Tongue (tissue), 2 donors: ENCODE results near the gene CLSTN2. TPM values are rescaled to one million over a fixed set of nuclear protein-coding genes. Genes with fewer than 3 reads are reported as not detected.

Experiments
- DNase-seq: peaks from one replicate; pipeline ENCODE4 v3.0.0-alpha.2; 2015
- total RNA-seq: library from RNA; depleted of rRNA; stranded (reverse); fragments of >200 nt; gene quantifications from one replicate; pipeline ENCODE4 v1.2.3, GENCODE V29; 2014

Gene CLSTN2
- total RNA-seq, 1 donor from 2014 or later, result 20.1 TPM

DNA sequence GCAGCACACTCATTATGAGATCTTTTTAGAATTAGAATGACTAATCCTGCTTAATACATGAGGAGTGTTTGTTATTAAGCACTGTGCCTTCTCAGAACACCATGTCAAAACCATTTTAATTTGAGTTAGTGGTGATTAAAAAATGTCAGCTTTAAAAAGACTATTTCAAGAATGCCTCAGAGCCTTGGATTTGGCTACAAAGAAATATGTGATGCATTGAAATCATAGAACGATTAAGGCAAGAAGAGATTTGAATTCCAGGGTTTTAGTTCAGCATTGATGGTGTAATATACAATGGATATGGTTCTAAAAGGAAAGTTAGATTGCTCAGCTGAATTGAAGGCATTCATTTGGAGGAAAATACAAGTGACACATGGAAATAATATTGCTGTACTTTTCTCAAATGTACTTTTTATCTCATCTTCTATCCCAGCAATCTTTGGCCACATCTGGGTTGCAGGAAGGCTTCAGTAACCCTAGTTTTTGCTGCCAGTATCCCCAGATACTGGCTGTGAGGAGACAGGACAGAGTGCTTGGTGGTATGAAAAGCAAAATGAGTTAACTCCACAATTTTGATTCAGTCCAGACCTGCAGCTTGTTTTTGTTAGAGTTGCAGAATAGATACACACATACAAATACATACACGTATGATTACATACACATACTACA lies 303.8 kb downstream of the CLSTN2 start:
- DNase-seq, result peak; percentile 20

DNA sequence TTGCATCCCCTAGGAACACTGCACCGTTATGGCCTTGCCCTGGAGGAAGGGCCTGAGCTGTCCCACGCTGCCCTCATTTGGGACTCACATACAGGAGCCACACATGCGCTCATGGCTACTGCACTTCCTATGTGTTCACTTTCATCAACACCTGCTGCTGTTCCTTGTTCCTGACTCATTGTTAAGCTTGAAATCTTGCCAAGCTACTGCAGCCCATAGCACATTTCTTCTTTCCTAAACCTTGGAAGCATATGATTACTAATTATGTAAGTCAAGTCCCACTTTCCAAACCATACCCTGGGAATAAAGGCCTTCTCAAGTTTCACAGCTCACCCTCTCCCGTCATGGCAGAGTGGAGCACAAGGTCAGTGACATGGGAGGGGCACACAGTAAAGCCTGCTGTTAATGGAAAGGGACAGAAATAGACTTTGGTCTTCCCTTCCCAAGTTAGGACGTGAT lies 307.9 kb downstream of the CLSTN2 start:
- peak; percentile 57 for DNase-seq

DNA sequence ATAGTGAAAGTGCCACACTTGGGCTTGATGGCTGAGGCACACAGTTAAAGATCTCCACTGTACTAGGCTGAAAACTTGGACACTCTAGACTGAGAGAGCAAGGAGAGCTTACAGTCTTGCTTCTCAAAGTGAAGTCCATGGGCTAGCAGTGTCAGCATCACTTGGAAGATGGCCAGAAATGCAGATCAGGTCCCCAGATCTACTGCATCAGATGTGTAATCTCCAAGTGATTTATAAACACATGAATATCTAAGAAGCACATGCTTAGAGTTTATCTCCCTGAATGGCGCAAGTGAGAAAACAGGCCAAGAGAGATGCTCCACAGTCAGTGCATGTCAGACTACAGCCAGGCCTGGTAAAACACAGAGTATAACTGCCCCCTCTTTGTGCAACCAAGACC lies 308.6 kb downstream of the CLSTN2 start:
- DNase-seq, result no peak

DNA sequence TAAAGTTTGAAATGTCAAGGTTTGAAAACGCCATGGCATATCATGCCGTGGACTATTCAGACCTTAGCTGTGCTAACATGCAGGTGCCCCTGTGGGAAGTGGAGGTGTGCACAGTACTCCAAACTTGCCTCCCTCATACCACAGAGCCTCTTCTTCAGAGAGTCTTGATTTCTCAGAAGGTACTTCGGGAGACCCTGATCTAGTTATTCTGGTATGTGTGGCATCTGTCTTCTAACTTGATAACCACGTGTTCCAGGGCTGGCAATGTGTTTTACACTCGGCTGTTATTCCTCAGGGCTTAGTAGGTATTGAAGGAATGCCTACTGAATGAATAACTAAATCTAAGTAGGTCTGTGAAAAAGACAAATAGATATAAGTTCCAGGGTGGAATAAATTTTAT lies 309.9 kb downstream of the CLSTN2 start:
- no peak for DNase-seq

DNA sequence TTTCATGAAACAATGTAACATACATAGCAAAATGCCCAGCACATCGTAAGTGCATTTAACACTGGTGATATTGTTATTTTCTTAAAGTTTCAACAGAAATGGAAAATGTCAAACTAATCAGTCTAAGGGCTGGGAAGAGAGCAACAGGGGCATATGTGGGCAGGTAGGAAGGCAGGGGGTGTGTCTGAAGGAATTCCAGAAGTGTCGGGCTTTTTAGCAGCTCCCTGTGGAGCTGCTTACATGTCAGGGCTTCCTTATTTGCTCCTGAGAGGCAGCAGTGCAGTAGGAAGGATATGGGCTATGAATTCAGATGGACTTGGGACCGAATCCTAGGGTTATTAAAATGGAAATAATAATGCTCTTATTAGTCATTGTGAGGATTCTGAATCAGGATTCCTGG lies 311.6 kb downstream of the CLSTN2 start:
- no peak for DNase-seq

DNA sequence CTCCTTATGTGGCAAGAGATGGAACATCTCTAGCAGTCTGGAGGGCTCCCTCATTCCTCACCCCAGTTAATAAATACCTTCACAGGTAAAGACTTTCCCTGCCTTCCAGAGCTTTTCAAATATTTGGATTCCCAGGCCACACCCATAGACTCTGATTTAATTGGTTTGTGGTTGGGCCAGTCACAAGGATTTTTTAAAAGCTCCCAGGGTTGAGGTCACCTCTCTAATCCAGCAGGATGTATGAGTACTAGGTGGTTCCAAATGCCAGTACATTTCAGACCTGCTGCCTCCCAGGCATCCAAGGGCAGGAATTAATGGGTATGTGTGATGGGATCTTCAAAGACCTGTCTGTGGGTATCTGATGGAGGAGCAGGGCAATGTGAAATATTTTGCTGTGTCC lies 312.8 kb downstream of the CLSTN2 start:
- DNase-seq, result no peak

DNA sequence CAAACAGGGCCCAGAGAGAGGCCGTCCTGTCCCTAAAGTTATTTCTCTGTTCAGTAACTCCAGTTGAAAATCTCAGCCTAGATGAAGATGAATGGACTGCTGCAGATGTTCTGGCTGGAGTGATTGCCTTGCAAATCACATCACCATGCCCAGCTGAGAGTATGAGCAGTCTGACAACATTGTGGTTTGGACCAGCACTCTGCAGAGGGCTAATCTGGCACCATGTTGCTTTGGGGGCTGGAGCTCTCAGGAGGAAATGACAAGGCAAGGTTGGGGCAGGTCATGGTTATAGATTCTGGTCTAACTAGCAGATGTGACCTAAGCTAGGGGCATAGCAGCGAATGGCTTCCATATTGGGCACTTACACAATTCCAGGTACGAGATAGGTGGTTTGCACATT lies 314.2 kb downstream of the CLSTN2 start:
- DNase-seq, result no peak

DNA sequence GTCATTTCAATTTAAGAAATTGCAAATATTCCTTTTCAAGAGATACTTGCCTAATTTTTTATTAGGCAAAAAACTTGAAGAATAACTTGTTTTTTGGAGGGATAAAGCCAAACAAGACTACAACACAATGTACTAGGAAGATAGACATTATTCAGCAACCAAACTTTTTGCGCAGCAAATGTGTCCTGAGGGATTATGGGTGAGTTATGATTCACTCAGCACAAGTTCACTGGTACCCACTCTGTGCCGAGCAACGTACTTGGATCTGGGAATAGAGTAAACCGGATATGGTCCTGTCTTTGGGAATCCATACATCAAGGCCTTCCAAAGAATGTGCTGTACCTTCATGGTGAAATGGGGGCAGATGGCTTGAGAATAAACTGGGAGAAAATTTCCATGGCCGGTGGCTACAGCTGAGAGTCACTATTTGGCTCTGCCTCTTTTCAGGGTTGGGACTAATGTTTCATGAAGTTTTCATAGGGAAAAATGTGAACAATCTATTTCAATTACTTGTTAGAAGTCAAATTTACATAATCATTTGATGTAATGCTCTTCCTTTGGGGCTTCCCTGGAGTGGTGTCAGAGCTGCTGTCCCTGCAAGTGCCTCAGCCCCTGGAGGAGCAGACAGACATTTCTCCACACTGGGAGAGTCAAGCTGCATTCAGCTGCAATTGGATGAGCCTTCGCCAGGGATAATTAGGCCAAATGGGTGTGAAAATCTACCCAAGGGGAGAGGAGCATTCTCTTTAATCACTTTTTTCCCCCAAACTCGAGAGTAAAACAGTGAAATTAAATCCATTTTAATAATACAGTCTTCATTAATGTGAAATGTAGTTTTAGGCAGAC lies 315.2 kb downstream of the CLSTN2 start:
- DNase-seq, result peak; percentile 22

DNA sequence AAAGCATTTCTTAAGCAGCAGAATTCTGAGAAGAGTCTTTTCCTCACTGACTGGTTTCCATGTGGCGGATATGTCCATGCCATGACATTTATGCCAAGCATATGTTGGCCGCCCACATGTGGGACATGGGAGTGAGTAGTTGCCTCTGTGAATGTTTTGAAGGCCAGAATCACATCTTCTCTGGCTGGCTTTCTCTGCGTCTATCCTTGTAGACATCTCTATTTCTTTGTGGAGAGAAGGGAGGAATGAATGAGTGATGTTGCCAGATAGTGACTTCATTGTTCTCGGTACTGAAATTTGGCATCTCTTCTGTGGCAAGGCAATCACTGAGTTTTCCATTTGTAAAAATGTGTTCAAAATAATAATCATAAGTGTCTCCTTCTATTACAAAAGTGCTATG lies 316.0 kb downstream of the CLSTN2 start:
- DNase-seq, result peak; percentile 25

DNA sequence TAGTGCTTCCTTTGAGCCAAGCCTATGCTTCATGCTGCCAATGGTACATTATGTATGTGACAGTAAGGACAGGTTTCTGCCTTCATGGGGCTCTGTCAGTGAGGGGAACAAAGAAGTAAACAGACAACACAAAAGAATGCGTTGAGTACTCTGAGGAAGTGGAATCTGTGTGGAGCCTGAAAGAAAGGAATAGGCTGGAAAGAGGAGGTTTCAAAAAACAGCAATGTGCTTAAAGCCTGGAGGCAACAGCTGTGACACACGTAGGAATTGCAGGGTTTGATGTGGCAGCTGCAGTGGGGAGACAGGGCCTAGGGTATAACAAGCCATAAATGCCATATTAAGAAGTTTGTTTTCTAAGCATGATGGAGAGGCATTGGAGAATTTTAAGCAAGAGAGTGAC lies 316.7 kb downstream of the CLSTN2 start:
- DNase-seq, result peak; percentile 77

DNA sequence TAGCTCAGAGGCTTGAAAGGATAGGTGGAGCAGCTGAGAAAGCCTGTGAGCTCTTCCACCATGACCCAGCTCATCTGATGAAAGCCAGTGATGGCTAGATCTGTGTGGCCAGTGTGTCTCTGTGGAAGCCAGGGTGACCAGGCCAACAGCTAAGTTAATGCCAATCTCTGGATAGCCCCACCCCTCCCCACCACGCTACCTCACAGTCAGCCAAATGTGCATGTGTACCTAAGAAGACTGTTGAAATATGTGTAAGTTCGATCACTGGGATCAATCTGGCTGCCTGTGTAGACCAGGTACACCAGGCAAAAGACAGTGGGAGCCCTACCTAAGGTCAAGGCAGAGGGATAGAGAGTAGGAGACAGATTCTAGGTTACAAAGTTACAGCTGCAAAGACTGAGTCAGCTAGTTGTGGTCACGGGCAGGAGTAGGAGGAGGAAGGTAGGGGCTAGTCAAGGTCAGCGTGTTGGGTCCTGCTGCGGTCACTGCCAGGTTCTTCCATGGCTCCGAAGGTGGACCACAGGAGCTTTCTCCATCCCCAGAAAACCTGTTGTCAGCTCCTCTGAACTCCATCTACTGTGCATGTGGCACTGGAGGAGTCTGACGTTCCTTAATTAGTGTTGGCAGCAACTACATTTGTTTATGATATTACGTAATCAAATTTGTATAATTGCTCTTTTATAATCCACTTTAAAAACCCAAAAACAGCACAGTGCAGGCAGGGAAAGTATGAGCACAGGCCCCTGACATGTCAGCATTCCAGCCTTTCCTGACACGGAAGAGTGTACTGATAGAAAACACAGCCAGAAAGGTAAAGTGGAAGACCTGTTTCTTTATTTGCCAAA lies 318.0 kb downstream of the CLSTN2 start:
- no peak for DNase-seq

DNA sequence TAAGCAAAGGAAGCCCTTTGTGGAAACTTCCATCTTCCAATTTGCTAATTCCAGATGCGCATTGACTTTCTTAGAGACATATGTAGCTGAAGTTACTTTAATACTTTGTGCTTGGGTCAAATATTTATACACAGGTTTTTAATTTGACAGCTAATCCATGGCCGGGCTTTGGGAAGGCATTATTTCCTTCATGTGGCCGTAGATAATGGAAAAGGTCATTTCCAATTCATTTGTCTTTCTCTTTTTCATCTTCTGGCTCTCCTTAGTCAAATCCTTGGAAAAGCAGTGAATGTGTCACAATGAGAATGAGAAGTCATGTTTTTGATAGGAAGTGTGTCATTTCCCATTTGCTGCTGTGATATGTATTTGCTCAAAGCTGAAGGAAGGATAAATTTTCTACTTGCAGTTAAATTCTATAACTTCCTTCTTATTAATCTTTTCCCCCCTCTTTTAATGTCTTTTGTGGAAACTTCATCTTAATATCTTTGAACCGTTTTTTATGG lies 323.3 kb downstream of the CLSTN2 start:
- DNase-seq, result no peak

DNA sequence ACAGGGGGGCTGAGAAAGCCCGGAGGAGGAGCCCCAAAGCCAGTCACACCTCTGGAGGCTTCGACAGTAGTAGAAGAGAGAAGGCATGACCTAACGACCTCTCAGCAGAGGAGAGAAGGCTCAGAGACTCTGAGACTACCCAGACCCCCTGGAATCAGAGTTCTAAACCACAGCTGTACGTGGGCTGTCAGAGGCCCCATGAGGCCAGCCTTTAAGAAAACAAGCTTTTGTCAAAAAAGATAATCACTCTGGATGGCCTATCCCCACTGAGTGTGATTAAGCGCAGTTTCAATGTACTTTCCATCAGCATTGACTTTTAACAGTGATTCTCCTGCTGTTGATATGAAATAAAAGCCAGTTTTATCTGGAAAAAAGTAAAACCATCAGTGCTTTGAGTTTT lies 330.3 kb downstream of the CLSTN2 start:
- no peak for DNase-seq

DNA sequence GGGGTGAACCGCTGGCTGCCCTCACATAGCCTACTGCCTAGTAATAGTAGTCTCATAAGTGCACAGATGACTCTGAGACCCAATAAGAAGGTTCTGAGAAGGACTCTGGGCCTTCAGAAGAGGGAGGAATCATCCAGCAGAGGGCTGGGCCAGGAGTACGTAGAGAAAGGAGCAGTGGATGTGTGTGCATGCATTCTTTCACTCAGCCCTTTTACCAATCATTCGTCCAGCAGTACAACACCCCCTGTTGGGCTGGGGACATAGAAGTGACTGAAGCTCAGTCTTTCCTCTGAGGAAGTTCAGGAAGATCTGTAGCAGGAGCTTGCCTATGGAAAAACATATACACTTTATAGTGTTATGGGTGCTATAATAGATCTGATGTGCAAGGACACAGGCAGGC lies 333.1 kb downstream of the CLSTN2 start:
- DNase-seq, result no peak

DNA sequence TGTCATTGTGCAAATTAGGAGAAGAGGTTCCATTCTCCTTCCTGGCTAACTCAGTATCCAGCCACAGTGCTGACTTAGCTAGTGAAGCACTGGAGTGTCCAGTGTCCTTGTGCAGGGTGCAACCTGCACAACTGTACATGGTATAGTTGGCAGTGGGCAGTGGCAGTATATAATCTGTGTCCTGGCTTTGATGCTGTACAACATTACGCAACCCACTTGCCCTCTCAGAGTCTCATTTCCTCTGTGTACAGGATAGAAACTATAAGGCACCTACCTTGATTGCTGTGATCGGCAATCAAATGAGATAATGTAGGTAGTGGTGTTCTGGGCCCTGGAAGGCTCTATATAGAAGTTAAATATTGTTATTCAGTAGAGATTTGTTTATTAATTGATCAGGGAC lies 333.6 kb downstream of the CLSTN2 start:
- DNase-seq, result no peak

DNA sequence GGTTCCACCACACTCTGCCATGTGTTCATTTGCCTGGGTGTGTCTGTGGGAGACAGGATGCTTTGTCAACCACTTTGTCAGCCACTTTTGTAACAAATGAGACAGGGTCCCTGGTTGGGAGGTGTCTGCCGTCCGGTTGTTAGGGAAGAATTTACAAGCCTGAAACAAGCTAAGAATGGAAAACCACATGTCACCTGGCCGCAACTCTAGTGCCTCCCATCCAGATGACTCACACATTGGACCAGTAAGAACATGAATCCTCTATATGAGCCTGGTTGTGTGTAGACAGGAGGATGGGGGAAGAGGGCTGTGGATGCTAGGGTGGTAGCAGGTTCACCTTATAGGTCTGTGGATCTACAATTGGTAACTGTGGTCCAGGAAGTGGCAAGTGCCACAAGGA lies 335.3 kb downstream of the CLSTN2 start:
- no peak for DNase-seq

DNA sequence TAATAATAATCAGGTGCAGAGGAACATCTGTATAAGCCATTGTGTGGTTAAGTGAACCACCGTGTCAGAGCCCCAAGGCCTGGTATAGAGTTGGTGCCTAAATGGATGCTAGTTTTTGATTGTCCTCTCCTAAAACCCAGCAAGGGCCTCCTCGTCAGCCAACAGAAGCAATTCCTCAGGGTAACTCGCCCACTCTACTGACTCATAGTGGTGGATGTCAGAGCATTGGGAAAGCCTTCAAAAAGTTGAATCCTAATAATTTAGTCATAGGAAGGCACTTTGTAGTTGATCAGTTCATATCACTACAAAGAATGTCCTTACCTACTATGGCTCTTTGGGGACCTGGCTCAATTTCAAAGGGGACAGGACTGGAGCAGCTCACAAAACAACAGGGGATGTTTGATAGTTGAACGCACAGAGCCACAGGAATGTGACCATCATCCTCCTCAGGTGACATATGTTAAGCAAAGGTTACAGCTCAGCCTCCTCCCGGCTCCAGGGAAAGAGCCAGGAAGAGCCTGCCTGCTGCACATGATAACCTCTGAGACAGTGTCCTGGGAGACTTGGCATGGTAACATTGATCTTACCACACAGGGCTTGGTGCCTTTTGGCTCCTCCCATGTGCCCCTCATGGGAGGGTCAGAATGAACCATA lies 338.7 kb downstream of the CLSTN2 start:
- no peak for DNase-seq

DNA sequence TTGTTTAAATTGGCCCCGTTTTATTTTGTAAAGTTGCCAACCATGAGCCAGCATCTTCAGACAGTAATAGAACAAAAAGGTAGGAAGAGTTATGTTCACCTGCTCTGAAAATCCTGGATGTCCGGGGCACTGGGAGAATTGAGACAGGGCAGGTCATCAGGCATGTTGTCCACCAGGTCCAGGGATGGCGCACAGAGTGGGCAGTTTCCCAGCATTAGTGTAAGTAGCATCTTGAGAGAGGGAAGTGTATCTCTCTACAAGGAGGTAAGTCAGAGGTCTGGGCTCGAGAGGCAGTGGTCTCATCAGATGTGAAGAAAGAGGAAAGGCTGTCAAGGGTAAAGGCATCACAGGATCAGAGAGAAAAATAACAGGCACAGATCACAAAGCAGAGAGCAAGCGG lies 339.4 kb downstream of the CLSTN2 start:
- no peak for DNase-seq

DNA sequence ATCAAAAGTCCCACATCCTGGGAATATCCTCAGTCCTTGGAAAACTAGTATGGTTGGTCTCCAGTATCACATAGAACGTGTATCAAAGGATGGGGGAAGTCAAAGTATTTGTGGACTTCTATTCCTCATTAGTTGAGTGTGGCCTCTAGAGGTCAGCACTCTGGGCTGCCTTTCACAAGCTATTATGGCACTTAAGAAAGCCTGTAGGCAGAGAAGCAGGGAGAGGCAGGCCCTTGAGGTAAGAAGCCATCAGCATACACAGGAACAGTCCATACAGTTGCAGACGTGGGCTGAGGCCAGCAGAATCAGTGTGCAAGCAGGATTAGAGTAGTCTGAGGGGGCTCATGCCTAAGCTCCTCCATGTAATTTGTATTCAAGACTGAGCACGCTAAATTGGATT lies 341.7 kb downstream of the CLSTN2 start:
- peak; percentile 22 for DNase-seq

DNA sequence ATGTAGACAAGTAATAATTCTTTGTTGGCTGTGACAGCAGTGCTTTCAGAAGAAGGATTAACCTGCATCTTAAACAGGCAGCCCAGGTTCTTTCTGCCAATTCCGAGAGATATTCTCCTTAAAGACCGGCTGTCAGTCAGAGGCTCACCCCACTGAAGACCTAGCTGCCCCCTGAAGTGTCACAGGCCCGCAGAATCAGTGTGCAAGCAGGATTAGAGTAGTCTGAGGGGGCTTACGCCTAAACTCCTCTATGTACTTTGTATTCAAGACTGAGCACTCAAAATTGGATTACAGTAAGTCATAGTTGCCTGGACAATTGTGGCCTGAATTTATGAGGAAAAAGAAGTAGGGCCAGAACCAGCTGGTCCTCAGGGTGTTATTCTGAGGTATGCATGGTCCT lies 342.9 kb downstream of the CLSTN2 start:
- no peak for DNase-seq

DNA sequence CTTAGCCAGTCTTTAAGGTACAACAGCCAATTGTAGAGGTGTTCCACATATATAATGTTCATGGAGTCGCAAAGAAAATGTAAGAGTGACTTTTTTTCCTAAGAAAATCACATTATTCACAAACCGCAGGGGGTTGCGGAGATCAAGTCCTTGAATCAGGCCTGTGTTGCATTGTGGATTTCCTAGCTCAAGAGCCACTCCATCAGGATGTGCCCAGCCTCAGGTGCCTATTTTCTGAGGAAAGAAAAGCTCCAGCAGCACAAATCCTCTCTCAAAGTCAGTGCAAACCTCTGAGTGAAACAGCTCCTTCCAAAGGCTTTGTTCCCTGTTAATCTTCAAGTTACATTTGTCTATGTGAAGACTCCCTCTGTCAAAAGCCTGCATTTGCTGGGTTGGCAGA lies 349.4 kb downstream of the CLSTN2 start:
- DNase-seq, result no peak

DNA sequence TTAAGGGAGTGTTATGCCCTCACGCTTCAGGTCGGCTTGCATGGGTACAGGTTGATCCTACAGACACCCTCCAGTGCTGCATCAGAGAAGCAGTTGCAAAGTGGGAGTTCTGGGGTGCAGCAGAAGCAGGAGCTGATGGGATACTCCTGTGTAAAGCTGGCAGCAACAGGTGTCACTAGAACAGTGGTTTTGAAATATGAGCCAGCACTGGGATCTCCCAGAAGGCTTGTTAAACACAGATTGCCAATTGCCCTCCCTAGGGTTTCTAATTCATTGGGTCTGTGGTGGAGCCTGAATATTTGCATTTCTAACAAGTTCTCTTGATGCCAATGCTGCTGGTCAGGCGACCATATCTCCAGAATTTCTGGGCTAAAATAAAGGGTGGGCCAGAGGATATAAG lies 350.4 kb downstream of the CLSTN2 start:
- peak; percentile 27 for DNase-seq
